ENCODE measurements around the gene TMEM91. TPM values are rescaled to one million over a fixed set of nuclear protein-coding genes. Genes with fewer than 3 reads are reported as not detected.

Gene TMEM91
- total and polyA plus RNA-seq, 2 donors (not counting 3 experiments of a cell fraction or from before 2014, with no cell fraction given): 9.0 to 13.2 TPM

GRCh38 chr19:41328157-41328841, 48.0 kb upstream of the TMEM91 start:
- no TSS peak for BruUV-seq (replicated peaks)
- H3K4me3 ChIP-seq (replicated peaks in 1 of 3; ENCODE audit: insufficient read depth in 1 of 3, low read depth in 1 of 3, low read length in 3 of 3): no peak overlapping the region

GRCh38 chr19:41328842-41329225, 47.5 kb upstream of the TMEM91 start:
- peaks cover 49% of the 10 kb centered on the region for H3K4me1 ChIP-seq (ENCODE audit: control insufficient read depth, extremely low read depth, insufficient read depth, low read length)
- H3K27me3 ChIP-seq (ENCODE audit: control insufficient read depth in 2 of 2, insufficient read depth in 2 of 2, low read length in 2 of 2): no peaks in the 10 kb centered on the region
- dilution Hi-C loops (cut with MboI; ENCODE audit: extremely low pct_ligation_motif_present, low sequenced_read_pairs): no loop called here
- peak; percentile 52 for DNase-seq (ENCODE audit: low read depth, low spot score)
- peaks cover 12 to 37% of the 10 kb centered on the region in 2 experiments for H3K36me3 ChIP-seq (ENCODE audit: control insufficient read depth in 2 of 2, extremely low read depth in 1 of 2, insufficient read depth in 2 of 2, low read length in 2 of 2)
- TF ChIP-seq GATA2 (IDR thresholded peaks at IDR 0.05; ENCODE audit: insufficient read depth, insufficient read length, low read depth, low read length): no peak
- no peak for TF ChIP-seq POLR2A (IDR thresholded peaks at IDR 0.05; ENCODE audit: low read depth, low read length)
- TF ChIP-seq FOS (IDR thresholded peaks at IDR 0.05; ENCODE audit: borderline replicate concordance, insufficient read depth, low read length): no peak
- no peak for TF ChIP-seq EZH2 (IDR thresholded peaks at IDR 0.05; ENCODE audit: borderline replicate concordance, low read depth, low read length, severe bottlenecking)
- TF ChIP-seq MAX (IDR thresholded peaks at IDR 0.05; ENCODE audit: insufficient read depth, insufficient read length): no peak
- no peak for TF ChIP-seq MYC (IDR thresholded peaks at IDR 0.05; ENCODE audit: low read depth, low read length)
- no peak for TF ChIP-seq JUN (IDR thresholded peaks at IDR 0.05; ENCODE audit: borderline replicate concordance, insufficient read depth, insufficient read length, low read depth)
- peak; percentile 1 for TF ChIP-seq POLR2AphosphoS5 (IDR thresholded peaks at IDR 0.05; ENCODE audit: insufficient read depth, low read depth, low read length)
- TF ChIP-seq CTCF (IDR thresholded peaks at IDR 0.05; ENCODE audit: extremely low read depth in 1 of 2, insufficient read depth in 1 of 2, low read depth in 1 of 2, low read length in 2 of 2): no peak
- no peaks in the 10 kb centered on the region for H3K9me3 ChIP-seq (replicated peaks; ENCODE audit: control insufficient read depth, insufficient read depth, low read length)
- H2AFZ ChIP-seq (ENCODE audit: low read depth, low read length): no peak overlapping the region
- intact Hi-C loops (cut with micrococcal nuclease): no loop called here
- H3K4me3 ChIP-seq (replicated peaks in 1 of 3; ENCODE audit: insufficient read depth in 1 of 3, low read depth in 1 of 3, low read length in 3 of 3): no peak overlapping the region
- H3K27ac ChIP-seq (ENCODE audit: insufficient read depth, low read depth, low read length): peak overlapping the region; percentile 100
- FAIRE-seq: peak; percentile 67
- no peak overlapping the region for H3K9ac ChIP-seq (replicated peaks; ENCODE audit: extremely low read depth, insufficient read depth, low read length)
- ChIA-PET CTCF (interaction anchor here (0.8 to 3.1 kb wide), 4 partner anchors 21 to 241 kb away, joined by 3 to 28 read pairs (median 4); partner anchors contain the start of gene TGFB1), POLR2A (no interaction called here)
- BruUV-seq (replicated peaks): no TSS peak
- H3K9me1 ChIP-seq (replicated peaks; ENCODE audit: control insufficient read depth, extremely low read depth, insufficient read depth, low read length): no peaks in the 10 kb centered on the region
- peak overlapping the region; percentile 1 for H3K4me2 ChIP-seq (ENCODE audit: insufficient read depth, low read length)
- H4K20me1 ChIP-seq (replicated peaks; ENCODE audit: control insufficient read depth, extremely low read depth, insufficient read depth, low read length): no peaks in the 10 kb centered on the region
- H3K79me2 ChIP-seq (ENCODE audit: control insufficient read depth, insufficient read depth, low read length): peaks cover 15% of the 10 kb centered on the region

More at GRCh38 chr19:41328157-41328841, 48.0 kb upstream of the TMEM91 start:
- peak overlapping the region; percentile 1 for H3K4me2 ChIP-seq (ENCODE audit: insufficient read depth, low read length)
- no peaks in the 10 kb centered on the region for H3K9me3 ChIP-seq (replicated peaks; ENCODE audit: control insufficient read depth, insufficient read depth, low read length)
- dilution Hi-C loops (cut with MboI; ENCODE audit: extremely low pct_ligation_motif_present, low sequenced_read_pairs) (no loop called here), intact Hi-C loops (cut with micrococcal nuclease) (no loop called here)
- no peaks in the 10 kb centered on the region for H3K27me3 ChIP-seq (ENCODE audit: control insufficient read depth in 2 of 2, insufficient read depth in 2 of 2, low read length in 2 of 2)
- FAIRE-seq (peak; percentile 50), DNase-seq (ENCODE audit: low read depth, low spot score) (peak; percentile 54)
- ChIA-PET POLR2A (no interaction called here), CTCF (interaction anchor here (0.8 to 3.1 kb wide), 6 partner anchors 18 to 242 kb away, joined by 3 to 28 read pairs (median 4); partner anchors contain the start of genes CCDC97 and TGFB1)
- H3K36me3 ChIP-seq (ENCODE audit: control insufficient read depth in 2 of 2, extremely low read depth in 1 of 2, insufficient read depth in 2 of 2, low read length in 2 of 2): peaks cover 8 to 34% of the 10 kb centered on the region in 2 experiments
- no peaks in the 10 kb centered on the region for H3K9me1 ChIP-seq (replicated peaks; ENCODE audit: control insufficient read depth, extremely low read depth, insufficient read depth, low read length)
- H3K27ac ChIP-seq (ENCODE audit: insufficient read depth, low read depth, low read length): peak overlapping the region; percentile 100
- H3K9ac ChIP-seq (replicated peaks; ENCODE audit: extremely low read depth, insufficient read depth, low read length): peak overlapping the region; percentile 65
- H4K20me1 ChIP-seq (replicated peaks; ENCODE audit: control insufficient read depth, extremely low read depth, insufficient read depth, low read length): no peaks in the 10 kb centered on the region
- H3K79me2 ChIP-seq (ENCODE audit: control insufficient read depth, insufficient read depth, low read length): peaks cover 12% of the 10 kb centered on the region
- TF ChIP-seq FOS (IDR thresholded peaks at IDR 0.05; ENCODE audit: borderline replicate concordance, insufficient read depth, low read length): no peak
- TF ChIP-seq POLR2AphosphoS5 (IDR thresholded peaks at IDR 0.05; ENCODE audit: insufficient read depth, low read depth, low read length): peak; percentile 13
- peak; percentile 74 for TF ChIP-seq POLR2A (IDR thresholded peaks at IDR 0.05; ENCODE audit: low read depth, low read length)
- H2AFZ ChIP-seq (ENCODE audit: low read depth, low read length): no peak overlapping the region
- H3K4me1 ChIP-seq (ENCODE audit: control insufficient read depth, extremely low read depth, insufficient read depth, low read length): peaks cover 55% of the 10 kb centered on the region
